Activated CD8-positive, alpha-beta memory T cell treated with anti-CD3 and anti-CD28 coated beads for 36 hours (primary cell): ENCODE results near the gene KRTAP13-2. TPM values are rescaled to one million over a fixed set of nuclear protein-coding genes. Genes with fewer than 3 reads are reported as not detected.

Experiments
- CTCF ChIA-PET: fragments of 350-600 bp; sonication (Branson Sonifier 250); formaldehyde crosslinking; loops from one replicate; lab custom pipeline; 2021; ENCODE audit warnings: antibody characterized with exemption; lab: Charles Lee
- POLR2A ChIA-PET: fragments of 350-600 bp; sonication (Branson Sonifier 250); formaldehyde crosslinking; loops from one replicate; lab custom pipeline; 2021; ENCODE audit warnings: antibody characterized with exemption; lab: Charles Lee
- total RNA-seq, 2 experiments: library from RNA; stranded (reverse); gene quantifications; one replicate each; pipeline ENCODE4 v1.2.3, GENCODE V29; 2021

The KRTAP13-2 gene
- total RNA-seq, 2 experiments from 2014 or later: not detected

DNA sequence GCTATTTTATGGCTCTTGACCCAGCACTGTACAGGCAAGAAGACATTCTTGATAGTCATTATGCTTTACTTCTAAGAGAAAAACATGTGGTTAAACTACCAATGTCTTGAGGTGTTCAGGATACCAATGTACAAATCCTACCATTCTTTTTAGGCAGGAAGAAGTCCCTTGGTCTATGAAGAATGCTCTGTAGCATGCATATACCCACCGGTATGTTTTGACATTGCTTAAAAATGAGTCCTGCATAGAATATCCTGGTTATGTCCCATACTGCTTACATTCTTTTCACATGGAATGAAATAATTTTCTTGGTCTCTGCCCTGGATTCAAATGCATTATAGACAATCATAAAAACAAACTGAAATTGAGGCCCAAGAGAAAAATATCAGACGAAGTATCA, 39.4 kb downstream of the KRTAP13-2 start:
- POLR2A ChIA-PET: no interaction called here
- CTCF ChIA-PET: no interaction called here

DNA sequence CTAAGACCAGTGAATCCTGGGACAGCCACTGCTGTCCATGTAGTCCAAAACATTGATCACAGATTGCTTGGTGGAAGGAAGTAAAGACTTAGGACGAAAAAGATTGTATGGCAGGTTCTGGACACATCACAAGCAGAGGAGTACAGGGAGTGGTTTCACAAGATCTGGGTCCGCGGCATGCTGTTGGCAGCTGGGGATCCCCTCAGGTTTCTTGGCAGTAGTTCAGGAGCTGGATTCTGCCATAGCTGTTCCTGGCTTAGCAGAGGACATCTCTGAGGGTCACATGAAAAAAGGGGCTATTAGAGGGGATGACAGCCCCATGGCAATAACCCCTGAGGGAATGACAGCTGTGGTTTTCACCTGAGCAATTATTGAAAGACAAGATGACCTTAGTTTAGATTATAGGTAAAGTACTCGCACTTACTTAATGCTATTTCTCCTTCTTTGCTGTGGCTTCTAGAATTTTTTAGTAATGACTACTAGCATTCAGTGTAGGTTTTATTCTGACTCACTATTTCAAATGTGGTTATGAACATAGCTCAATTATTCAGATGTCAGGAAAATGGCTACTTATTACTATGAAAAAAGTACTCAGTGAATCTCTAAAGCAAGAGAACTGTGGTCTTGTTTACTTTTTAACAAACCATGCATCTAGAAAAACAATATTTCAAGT, 42.7 kb downstream of the KRTAP13-2 start:
- CTCF ChIA-PET: no interaction called here

DNA sequence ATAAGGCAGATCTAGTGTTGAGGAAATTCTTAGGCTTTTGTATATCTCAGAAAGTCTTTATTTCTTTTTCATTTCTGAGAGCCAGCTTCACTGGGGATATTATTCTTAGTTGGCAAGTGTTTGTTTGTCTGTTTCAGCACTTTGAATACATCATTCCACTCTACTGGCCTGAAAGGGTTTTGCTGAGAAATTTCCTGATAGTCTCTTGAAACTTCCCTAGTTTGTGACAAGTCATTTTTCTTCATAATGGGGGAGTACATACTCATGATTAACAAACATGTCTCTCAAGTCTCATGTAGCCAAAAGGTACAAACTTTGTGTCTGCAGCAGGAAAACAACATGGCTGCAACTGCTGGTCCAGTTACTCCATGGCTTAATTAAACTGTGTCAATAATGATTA, 45.7 kb downstream of the KRTAP13-2 start:
- ChIA-PET POLR2A (no interaction called here), CTCF (no interaction called here)

More for the DNA sequence above, 42.7 kb downstream of the KRTAP13-2 start:
- POLR2A ChIA-PET: no interaction called here

Other genes starting within 250 kb of the KRTAP13-2 start
- not detected for gene CLDN17, start 205.5 kb downstream of the KRTAP13-2 start, total RNA-seq
- gene CLDN8, start 156.2 kb downstream of the KRTAP13-2 start, total RNA-seq: not detected
- not detected for gene KRTAP24-1, start 89.3 kb downstream of the KRTAP13-2 start, total RNA-seq
- gene KRTAP25-1, start 82.8 kb downstream of the KRTAP13-2 start, total RNA-seq: not detected
- gene KRTAP26-1, start 52.0 kb downstream of the KRTAP13-2 start, total RNA-seq: not detected
- not detected for gene KRTAP27-1, start 34.6 kb downstream of the KRTAP13-2 start, total RNA-seq
- not detected for gene KRTAP23-1, start 23.7 kb downstream of the KRTAP13-2 start, total RNA-seq
- not detected for gene KRTAP13-1, start 23.8 kb upstream of the KRTAP13-2 start, total RNA-seq
- gene KRTAP13-3, start 53.7 kb upstream of the KRTAP13-2 start, total RNA-seq: not detected
- gene KRTAP13-4, start 57.9 kb upstream of the KRTAP13-2 start, total RNA-seq: not detected
- gene KRTAP15-1, start 68.0 kb upstream of the KRTAP13-2 start, total RNA-seq: not detected
- not detected for gene KRTAP19-1, start 108.1 kb upstream of the KRTAP13-2 start, total RNA-seq
- not detected for gene KRTAP19-2, start 115.2 kb upstream of the KRTAP13-2 start, total RNA-seq
- gene KRTAP19-3, start 119.7 kb upstream of the KRTAP13-2 start, total RNA-seq: not detected
- gene KRTAP19-4, start 124.9 kb upstream of the KRTAP13-2 start, total RNA-seq: not detected
- gene KRTAP19-5, start 129.9 kb upstream of the KRTAP13-2 start, total RNA-seq: not detected
- not detected for gene KRTAP19-6, start 169.6 kb upstream of the KRTAP13-2 start, total RNA-seq
- gene KRTAP19-7, start 189.0 kb upstream of the KRTAP13-2 start, total RNA-seq: not detected
- not detected for gene KRTAP22-2, start 218.1 kb upstream of the KRTAP13-2 start, total RNA-seq
- not detected for gene KRTAP6-3, start 220.2 kb upstream of the KRTAP13-2 start, total RNA-seq
- not detected for gene KRTAP6-2, start 226.6 kb upstream of the KRTAP13-2 start, total RNA-seq
- gene KRTAP22-1, start 228.8 kb upstream of the KRTAP13-2 start, total RNA-seq: not detected
- not detected for gene KRTAP6-1, start 241.7 kb upstream of the KRTAP13-2 start, total RNA-seq
- gene KRTAP20-1, start 244.2 kb upstream of the KRTAP13-2 start, total RNA-seq: not detected
- gene KRTAP20-4, start 248.4 kb upstream of the KRTAP13-2 start, total RNA-seq: not detected